ENCODE measurements around the gene ARHGEF10L.

ARHGEF10L gene

GRCh38 chr1:17579951-17580939, 40.7 kb downstream of the ARHGEF10L start:
- H3K27ac ChIP-seq (replicated peaks), result no peak overlapping the region
- DNase-seq (ENCODE audit: low read depth in 1 of 2, low spot score in 1 of 2), result no peak
- no peaks in the 10 kb centered on the region for H3K27me3 ChIP-seq (ENCODE audit: insufficient read depth, poor library complexity, severe bottlenecking)
- TF ChIP-seq, protein P1, sequence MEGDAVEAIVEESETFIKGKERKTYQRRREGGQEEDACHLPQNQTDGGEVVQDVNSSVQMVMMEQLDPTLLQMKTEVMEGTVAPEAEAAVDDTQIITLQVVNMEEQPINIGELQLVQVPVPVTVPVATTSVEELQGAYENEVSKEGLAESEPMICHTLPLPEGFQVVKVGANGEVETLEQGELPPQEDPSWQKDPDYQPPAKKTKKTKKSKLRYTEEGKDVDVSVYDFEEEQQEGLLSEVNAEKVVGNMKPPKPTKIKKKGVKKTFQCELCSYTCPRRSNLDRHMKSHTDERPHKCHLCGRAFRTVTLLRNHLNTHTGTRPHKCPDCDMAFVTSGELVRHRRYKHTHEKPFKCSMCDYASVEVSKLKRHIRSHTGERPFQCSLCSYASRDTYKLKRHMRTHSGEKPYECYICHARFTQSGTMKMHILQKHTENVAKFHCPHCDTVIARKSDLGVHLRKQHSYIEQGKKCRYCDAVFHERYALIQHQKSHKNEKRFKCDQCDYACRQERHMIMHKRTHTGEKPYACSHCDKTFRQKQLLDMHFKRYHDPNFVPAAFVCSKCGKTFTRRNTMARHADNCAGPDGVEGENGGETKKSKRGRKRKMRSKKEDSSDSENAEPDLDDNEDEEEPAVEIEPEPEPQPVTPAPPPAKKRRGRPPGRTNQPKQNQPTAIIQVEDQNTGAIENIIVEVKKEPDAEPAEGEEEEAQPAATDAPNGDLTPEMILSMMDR (IDR thresholded peaks at IDR 0.05; ENCODE audit: insufficient read depth, low read length), result no peak
- TF ChIP-seq, protein P2, sequence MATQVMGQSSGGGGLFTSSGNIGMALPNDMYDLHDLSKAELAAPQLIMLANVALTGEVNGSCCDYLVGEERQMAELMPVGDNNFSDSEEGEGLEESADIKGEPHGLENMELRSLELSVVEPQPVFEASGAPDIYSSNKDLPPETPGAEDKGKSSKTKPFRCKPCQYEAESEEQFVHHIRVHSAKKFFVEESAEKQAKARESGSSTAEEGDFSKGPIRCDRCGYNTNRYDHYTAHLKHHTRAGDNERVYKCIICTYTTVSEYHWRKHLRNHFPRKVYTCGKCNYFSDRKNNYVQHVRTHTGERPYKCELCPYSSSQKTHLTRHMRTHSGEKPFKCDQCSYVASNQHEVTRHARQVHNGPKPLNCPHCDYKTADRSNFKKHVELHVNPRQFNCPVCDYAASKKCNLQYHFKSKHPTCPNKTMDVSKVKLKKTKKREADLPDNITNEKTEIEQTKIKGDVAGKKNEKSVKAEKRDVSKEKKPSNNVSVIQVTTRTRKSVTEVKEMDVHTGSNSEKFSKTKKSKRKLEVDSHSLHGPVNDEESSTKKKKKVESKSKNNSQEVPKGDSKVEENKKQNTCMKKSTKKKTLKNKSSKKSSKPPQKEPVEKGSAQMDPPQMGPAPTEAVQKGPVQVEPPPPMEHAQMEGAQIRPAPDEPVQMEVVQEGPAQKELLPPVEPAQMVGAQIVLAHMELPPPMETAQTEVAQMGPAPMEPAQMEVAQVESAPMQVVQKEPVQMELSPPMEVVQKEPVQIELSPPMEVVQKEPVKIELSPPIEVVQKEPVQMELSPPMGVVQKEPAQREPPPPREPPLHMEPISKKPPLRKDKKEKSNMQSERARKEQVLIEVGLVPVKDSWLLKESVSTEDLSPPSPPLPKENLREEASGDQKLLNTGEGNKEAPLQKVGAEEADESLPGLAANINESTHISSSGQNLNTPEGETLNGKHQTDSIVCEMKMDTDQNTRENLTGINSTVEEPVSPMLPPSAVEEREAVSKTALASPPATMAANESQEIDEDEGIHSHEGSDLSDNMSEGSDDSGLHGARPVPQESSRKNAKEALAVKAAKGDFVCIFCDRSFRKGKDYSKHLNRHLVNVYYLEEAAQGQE (IDR thresholded peaks at IDR 0.05; ENCODE audit: insufficient replicate concordance, low read depth), result no peak
- TF ChIP-seq POLR2AphosphoS5 (IDR thresholded peaks at IDR 0.05; ENCODE audit: low read depth) (no peak), SPI1 (IDR thresholded peaks at IDR 0.05; ENCODE audit: borderline replicate concordance, low read depth) (no peak), GABPA (IDR thresholded peaks at IDR 0.05; ENCODE audit: low read depth) (no peak)
- no peak overlapping the region for H3K4me3 ChIP-seq (replicated peaks; ENCODE audit: insufficient read depth, low read length)

GRCh38 chr1:17581389-17582123, 42.1 kb downstream of the ARHGEF10L start:
- TF ChIP-seq, protein P1 (IDR thresholded peaks at IDR 0.05; ENCODE audit: insufficient read depth, low read length), result no peak
- TF ChIP-seq GABPA (IDR thresholded peaks at IDR 0.05; ENCODE audit: low read depth), result no peak
- TF ChIP-seq, protein P2 (IDR thresholded peaks at IDR 0.05; ENCODE audit: insufficient replicate concordance, low read depth), result no peak
- no peak for TF ChIP-seq SPI1 (IDR thresholded peaks at IDR 0.05; ENCODE audit: borderline replicate concordance, low read depth)
- no peak for TF ChIP-seq POLR2AphosphoS5 (IDR thresholded peaks at IDR 0.05; ENCODE audit: low read depth)
- no peaks in the 10 kb centered on the region for H3K27me3 ChIP-seq (ENCODE audit: insufficient read depth, poor library complexity, severe bottlenecking)

GRCh38 chr1:17582124-17582774, 42.8 kb downstream of the ARHGEF10L start:
- Histone ChIP-seq H3K27ac (replicated peaks) (no peak overlapping the region), H3K4me3 (replicated peaks; ENCODE audit: insufficient read depth, low read length) (no peak overlapping the region), H3K27me3 (ENCODE audit: insufficient read depth, poor library complexity, severe bottlenecking) (no peaks in the 10 kb centered on the region)
- no peak for DNase-seq (ENCODE audit: low read depth in 1 of 2, low spot score in 1 of 2)
- TF ChIP-seq, protein P1 (IDR thresholded peaks at IDR 0.05; ENCODE audit: insufficient read depth, low read length), result no peak
- TF ChIP-seq GABPA (IDR thresholded peaks at IDR 0.05; ENCODE audit: low read depth) (no peak), POLR2AphosphoS5 (IDR thresholded peaks at IDR 0.05; ENCODE audit: low read depth) (no peak), SPI1 (IDR thresholded peaks at IDR 0.05; ENCODE audit: borderline replicate concordance, low read depth) (no peak)
- TF ChIP-seq, protein P2 (IDR thresholded peaks at IDR 0.05; ENCODE audit: insufficient replicate concordance, low read depth), result no peak

More at GRCh38 chr1:17581389-17582123, 42.1 kb downstream of the ARHGEF10L start:
- no peak overlapping the region for H3K4me3 ChIP-seq (replicated peaks; ENCODE audit: insufficient read depth, low read length)
- peak overlapping the region; percentile 55 for H3K27ac ChIP-seq (replicated peaks)
- DNase-seq (ENCODE audit: low read depth in 1 of 2, low spot score in 1 of 2), result peak in 1 of 2 experiments; percentile 76
